K562 (cell line): Measurements from ENCODE around the gene SUGP1. TPM values are rescaled to one million over a fixed set of nuclear protein-coding genes. Genes with fewer than 3 reads are reported as not detected.

Experiments used
- BHLHE40 ChIP-seq: IDR thresholded peaks from 2 replicates; pipeline ENCODE4 v1.6.1; 2011; ENCODE audit warnings: low read length, improper control_type of control experiment
- L3MBTL2 ChIP-seq: fragments of 450-650 bp; IDR thresholded peaks from 2 replicates; pipeline ENCODE4 v1.6.1; 2016; ENCODE audit warnings: mild to moderate bottlenecking, moderate library complexity
- LARP7 ChIP-seq: fragments of 450-650 bp; IDR thresholded peaks from 2 replicates; pipeline ENCODE4 v1.6.1; 2016
- MCM2 ChIP-seq: fragments of 450-650 bp; IDR thresholded peaks from 2 replicates; pipeline ENCODE4 v1.6.1; 2017; ENCODE audit warnings: low read depth, mild to moderate bottlenecking
- NCOA2 ChIP-seq, 2 experiments: fragments of 450-650 bp; IDR thresholded peaks; 2 replicates each; pipeline ENCODE4 v1.6.1; 2018; ENCODE audit warnings: mild to moderate bottlenecking in 2 of 2, moderate library complexity in 1 of 2; ENCODE audit not compliant: partially characterized antibody in 2 of 2
- NFIX ChIP-seq: fragments of 250-450 bp; sonication (Bioruptor Pico); IDR thresholded peaks from 2 replicates; pipeline ENCODE4 v1.4.0; 2020; ENCODE audit warnings: low read depth, mild to moderate bottlenecking, moderate library complexity
- PHB2 ChIP-seq: fragments of 450-650 bp; IDR thresholded peaks from 2 replicates; pipeline ENCODE4 v1.6.1; 2017; ENCODE audit warnings: low read depth
- PML ChIP-seq: IDR thresholded peaks from 2 replicates; pipeline ENCODE4 v1.6.1; 2012; ENCODE audit warnings: low read length, inconsistent platforms
- PTRF ChIP-seq: fragments of 450-650 bp; IDR thresholded peaks from 2 replicates; pipeline ENCODE4 v1.6.1; 2016; ENCODE audit warnings: mild to moderate bottlenecking, missing genetic modification characterization, missing compliant biosample characterization
- STAG1 ChIP-seq: sonication (generic); formaldehyde crosslinking; IDR thresholded peaks from 2 replicates; pipeline ENCODE4 v1.5.0; 2020; ENCODE audit warnings: missing genetic modification reagents, borderline replicate concordance
- ZNF121 ChIP-seq: sonication (generic); formaldehyde crosslinking; conservative IDR thresholded peaks from 2 replicates; pipeline ENCODE4 v1.8.0; 2022; ENCODE audit warnings: missing genetic modification reagents
- ZNF445 ChIP-seq: fragments of 250-450 bp; sonication (Bioruptor Pico); IDR thresholded peaks from 2 replicates; pipeline ENCODE4 v1.4.0; 2020; ENCODE audit warnings: low read depth, mild to moderate bottlenecking, moderate library complexity
- polyA plus RNA-seq, 8 experiments: library from polyadenylated mRNA; depleted of rRNA in 4 of 8; stranded (reverse) in 5 of 8; unstranded in 3 of 8; fragments of >200 nt; fragmentation: Nextera tagmentation in 2 of 8; fragmentation: Illumina TruSeq in 1 of 8; extraction: Ambion mirVana in 2 of 8; extraction: Trizol in 1 of 8; gene quantifications; 2 replicates each; pipeline versions ENCODE4 v1.2.1 to v1.2.3, GENCODE V29; 2011 to 2014; ENCODE audit warnings: inconsistent platforms in 1 of 8, missing spikeins in 1 of 8
- total RNA-seq, 7 experiments: library from RNA; depleted of rRNA in 6 of 7; stranded (reverse); fragments of >200 nt in 6 of 7; fragmentation: Illumina TruSeq in 2 of 7; extraction: Trizol in 2 of 7; gene quantifications; 2 replicates each; pipeline versions ENCODE4 v1.2.1 to v1.2.3, GENCODE V29; 2011 to 2021; ENCODE audit warnings: low replicate concordance in 1 of 7
- TF ChIP-seq, protein P1 (sequence below): fragments of 250-450 bp; sonication (Bioruptor Pico); IDR thresholded peaks from 2 replicates; pipeline ENCODE4 v1.4.0; 2020; ENCODE audit warnings: mild to moderate bottlenecking, moderate library complexity
- TF ChIP-seq, protein P2 (sequence below): sonication (generic); formaldehyde crosslinking; IDR thresholded peaks from 2 replicates; pipeline ENCODE4 v1.5.0; 2020; ENCODE audit warnings: missing genetic modification reagents
- TF ChIP-seq, protein P3 (sequence below): sonication (generic); formaldehyde crosslinking; IDR thresholded peaks from 2 replicates; pipeline ENCODE4 v1.8.0; 2022; ENCODE audit warnings: mild to moderate bottlenecking, missing genetic modification reagents

Gene SUGP1
- total and polyA plus RNA-seq, 9 of the 15 experiments (the other 6 are each of a cell fraction or from before 2014, with no cell fraction given): 1.0 to 53.3 (median 32.4) TPM

DNA sequence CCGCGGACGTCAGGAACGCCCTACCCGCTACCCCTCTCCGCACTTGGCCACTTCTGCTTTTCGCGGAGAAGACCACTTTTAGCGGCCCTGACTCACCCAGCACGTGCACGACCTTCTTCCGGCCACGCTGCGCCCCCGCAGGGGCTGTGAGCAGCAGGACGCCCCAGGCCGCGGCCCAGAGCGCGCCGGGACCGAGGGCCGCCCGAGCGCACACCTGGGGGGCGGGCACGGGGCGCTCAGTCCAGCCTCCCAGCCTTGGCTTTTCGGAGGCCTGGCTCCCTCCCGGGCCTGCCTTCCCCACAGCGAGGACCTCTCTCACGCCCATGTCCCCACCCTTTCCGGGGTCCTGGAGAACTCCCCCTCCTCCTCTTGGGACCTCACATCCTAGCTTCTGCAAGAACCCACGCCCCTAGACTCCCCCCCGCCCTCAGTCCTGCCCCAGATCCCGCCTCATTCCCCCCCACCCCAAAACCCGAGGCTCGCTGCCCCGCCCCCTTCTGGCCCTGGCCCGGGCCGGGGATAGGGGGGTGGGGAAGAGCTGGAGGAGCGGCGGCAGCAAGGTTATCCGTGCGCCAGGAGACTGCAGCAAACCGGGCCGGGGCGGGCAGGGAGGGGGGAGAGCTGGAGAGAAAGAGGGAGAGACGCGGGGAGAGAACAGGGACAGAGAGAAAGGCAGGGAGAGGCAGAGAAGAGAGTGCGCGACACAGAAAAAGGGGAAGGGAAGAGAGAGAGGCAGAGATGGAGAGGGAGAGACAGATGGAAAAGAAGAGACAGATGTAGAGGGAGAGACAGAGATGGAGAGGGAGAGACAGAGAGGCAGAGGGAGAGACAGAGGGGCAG lies 58.7 kb downstream of the SUGP1 start (continued):
- TF ChIP-seq, protein P1, sequence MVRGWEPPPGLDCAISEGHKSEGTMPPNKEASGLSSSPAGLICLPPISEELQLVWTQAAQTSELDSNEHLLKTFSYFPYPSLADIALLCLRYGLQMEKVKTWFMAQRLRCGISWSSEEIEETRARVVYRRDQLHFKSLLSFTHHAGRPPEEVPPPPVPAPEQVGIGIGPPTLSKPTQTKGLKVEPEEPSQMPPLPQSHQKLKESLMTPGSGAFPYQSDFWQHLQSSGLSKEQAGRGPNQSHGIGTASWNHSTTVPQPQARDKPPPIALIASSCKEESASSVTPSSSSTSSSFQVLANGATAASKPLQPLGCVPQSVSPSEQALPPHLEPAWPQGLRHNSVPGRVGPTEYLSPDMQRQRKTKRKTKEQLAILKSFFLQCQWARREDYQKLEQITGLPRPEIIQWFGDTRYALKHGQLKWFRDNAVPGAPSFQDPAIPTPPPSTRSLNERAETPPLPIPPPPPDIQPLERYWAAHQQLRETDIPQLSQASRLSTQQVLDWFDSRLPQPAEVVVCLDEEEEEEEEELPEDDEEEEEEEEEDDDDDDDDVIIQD: no peak
- no peak for TF ChIP-seq ZNF121 (CRISPR knock-in tag)
- TF ChIP-seq, protein P2, sequence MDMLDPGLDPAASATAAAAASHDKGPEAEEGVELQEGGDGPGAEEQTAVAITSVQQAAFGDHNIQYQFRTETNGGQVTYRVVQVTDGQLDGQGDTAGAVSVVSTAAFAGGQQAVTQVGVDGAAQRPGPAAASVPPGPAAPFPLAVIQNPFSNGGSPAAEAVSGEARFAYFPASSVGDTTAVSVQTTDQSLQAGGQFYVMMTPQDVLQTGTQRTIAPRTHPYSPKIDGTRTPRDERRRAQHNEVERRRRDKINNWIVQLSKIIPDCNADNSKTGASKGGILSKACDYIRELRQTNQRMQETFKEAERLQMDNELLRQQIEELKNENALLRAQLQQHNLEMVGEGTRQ (CRISPR knock-in tag): no peak
- TF ChIP-seq NCOA2 (IDR thresholded peaks at IDR 0.05; ENCODE audit: partially characterized antibody in 2 of 2): no peak
- TF ChIP-seq PML: no peak
- TF ChIP-seq PHB2: no peak
- peak; percentile 78 for TF ChIP-seq L3MBTL2
- no peak for TF ChIP-seq ZNF445 (CRISPR knock-in tag)
- TF ChIP-seq STAG1 (CRISPR knock-in tag): peak; percentile 11; the same call in 1 of the 2 replicates
- 0 out of 2 replicates have a peak, but pooled peaks have one; percentile 38 for TF ChIP-seq LARP7
- TF ChIP-seq MCM2: no peak
- no peak for TF ChIP-seq NFIX (CRISPR knock-in tag)
- TF ChIP-seq, protein P3, sequence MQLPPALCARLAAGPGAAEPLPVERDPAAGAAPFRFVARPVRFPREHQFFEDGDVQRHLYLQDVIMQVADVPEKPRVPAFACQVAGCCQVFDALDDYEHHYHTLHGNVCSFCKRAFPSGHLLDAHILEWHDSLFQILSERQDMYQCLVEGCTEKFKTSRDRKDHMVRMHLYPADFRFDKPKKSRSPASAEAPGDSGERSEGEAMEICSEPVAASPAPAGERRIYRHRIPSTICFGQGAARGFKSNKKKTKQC (CRISPR knock-in tag): no peak
- no peak for TF ChIP-seq PTRF
- peak; percentile 81 for TF ChIP-seq BHLHE40
